DMS153 (cell line): ENCODE data around the gene EIF4G1.

Experiments used
- DNase-seq: peaks from one replicate; lab custom pipeline; 2025; lab: John Stamatoyannopoulos, UW

The EIF4G1 gene

DNA sequence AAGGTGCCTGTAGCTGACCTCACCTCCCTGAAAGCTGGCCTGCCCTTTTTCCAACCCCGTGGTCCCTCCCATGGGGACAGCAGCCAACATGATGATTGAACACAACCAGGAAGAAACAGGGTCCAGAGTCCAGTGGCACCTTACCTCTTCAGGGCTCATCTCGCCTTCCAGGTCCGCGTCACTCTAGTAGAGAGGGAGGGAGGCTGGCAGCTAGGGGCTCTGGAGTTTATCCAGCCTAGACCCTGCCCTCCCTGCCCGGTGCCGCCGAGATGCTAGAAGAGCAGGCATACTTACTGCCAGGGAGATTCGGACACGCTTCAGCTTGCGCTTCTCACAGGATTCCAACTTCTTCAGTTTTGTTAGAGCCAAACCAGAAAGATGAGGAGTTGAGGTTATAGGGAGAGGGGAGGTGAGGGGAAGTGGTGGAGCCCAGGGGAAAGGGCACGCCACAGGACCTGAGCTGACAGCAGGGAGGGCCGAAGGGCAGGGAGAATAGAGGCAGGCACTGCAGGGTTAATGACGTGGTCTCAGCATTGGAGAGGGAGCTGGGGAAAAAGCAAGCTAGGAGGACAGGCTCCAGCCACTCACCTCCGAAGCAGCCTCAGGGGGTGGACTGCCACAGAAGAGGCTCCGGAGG lies 37.9 kb downstream of the EIF4G1 start:
- no peak for DNase-seq

DNA sequence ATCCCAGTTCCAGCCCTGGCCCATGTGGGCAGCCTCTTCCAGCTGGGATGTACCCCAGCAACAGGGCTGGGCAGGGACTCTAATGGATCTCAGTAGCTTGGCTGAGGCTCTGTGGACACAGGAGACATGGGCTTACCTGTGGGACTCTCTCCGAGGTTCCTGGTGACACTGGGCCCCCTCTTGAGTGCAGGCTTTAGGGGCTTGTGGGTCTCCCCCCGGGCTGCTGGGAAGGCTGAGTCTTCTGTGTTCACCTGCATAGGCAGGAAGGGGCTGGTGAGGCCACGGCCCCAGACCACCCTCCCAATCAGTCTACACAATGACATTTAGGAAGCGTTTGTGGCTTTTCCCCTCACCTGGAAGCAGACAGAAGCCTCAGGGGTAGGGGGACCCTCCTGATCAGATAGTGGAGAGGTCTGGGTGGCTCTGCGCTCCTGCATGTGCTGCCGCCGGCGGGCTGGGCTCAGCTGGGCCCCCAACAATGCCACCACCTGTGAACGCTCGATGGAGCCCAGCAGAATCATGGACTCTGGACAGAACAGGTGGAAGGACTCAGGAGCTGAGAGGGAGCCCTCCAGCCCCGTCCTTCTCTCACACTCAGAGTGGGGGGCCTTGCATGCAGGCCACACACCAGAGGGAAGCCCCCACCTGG lies 38.6 kb downstream of the EIF4G1 start:
- DNase-seq: no peak

DNA sequence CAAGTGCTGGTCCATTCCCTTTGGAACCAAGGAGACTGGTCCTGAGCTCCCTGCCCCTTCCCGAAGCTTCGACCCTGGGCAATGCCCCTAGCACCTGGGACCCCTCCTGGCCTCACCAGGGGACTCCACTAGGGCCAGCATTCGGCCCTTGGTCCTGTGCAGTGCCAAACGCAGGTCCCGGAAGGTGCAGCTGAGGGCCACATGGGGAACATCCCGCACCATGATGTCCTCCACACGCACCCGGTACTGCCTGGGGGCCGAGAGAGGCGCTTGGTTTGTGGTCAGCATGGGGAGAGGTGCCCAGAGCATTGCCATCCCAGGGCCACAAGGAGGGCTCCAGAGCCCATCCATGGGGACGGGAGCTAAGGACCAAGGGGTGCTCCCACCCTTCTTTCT lies 39.1 kb downstream of the EIF4G1 start:
- no peak for DNase-seq

DNA sequence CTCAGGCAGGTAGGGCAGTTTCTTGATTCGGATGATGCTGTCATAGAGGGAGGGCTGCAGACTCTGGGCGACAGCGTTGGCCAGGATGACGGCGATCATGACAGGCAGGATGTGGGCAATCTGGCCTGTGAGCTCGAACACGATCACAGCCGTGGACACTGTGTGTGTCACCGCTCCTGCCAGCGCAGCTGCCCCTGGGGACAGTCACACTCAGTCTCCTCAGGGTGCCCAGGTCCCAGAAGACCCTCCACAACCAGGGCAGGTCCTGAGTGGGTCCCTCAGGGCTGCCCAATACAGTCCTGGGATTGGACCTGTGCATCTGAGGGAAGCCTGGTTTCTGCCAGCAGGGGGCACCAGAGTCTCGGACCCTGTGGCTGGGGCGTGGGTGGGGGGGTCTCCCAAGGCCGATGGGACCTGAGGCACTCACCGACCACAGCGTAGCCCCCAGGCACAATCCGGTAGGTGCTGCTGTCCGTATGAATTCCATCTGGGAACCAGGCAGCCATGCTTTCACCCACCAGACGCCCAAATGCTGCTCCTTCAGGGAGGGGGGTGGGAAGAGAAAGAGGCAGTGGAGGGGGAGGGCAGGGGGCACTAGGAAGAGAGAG lies 39.8 kb downstream of the EIF4G1 start:
- DNase-seq: no peak

DNA sequence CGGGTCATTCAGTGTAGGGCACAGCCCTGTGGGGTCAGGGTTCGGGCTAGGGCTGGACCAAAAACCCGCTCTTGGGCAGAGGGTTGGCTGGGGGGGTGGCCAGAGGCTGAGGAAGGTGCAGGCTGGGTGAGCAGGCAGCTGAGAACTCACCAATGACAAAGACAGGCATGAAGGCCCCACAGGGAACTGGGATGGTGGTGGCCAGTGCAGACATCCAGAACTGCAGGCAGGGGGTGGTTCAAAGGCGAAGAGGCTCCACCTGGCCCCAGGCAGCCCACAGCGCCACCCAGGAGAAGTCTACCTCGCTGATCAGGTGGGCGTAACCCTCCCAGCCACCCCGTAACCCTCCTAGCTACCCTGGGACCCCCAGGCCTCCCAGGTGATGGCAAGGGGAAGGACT lies 40.3 kb downstream of the EIF4G1 start:
- DNase-seq: no peak

DNA sequence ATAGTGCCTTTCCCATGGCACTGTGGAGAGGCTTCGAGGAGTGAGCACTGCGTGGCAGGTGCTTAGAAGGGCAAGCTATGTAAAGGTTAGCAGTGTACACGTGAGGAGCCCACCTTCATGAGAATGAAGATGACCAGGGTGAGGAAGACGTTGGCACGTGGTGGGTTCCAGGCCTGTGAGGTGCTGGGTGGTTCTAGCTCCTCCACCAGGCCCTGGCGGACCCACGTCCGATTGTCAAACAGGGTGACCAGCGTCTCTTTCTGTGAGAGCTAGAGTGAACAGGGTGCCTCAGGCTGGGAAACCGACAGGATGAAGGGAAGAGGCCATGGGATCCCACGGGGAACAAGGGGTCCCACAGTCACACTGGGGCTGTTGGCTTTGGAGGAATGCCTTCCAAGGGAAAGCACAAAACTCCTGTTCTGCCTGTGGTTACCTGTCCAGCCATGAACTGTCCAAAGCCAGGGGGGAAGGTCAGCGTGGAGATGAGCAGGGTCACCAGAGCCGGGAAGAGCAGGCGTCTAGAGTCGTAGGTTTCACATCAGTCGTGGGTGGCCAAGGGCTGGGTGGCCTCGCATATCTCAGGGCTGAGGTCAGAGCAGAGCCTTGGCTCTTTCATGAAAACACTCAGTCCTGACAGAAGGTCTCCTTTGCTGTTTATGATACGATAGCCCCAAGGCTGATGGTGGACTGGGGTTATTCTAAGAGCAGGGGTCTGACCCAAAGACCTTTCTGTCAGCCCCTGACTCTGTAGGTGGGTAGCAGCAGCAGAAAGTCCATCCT lies 41.0 kb downstream of the EIF4G1 start:
- DNase-seq: no peak

DNA sequence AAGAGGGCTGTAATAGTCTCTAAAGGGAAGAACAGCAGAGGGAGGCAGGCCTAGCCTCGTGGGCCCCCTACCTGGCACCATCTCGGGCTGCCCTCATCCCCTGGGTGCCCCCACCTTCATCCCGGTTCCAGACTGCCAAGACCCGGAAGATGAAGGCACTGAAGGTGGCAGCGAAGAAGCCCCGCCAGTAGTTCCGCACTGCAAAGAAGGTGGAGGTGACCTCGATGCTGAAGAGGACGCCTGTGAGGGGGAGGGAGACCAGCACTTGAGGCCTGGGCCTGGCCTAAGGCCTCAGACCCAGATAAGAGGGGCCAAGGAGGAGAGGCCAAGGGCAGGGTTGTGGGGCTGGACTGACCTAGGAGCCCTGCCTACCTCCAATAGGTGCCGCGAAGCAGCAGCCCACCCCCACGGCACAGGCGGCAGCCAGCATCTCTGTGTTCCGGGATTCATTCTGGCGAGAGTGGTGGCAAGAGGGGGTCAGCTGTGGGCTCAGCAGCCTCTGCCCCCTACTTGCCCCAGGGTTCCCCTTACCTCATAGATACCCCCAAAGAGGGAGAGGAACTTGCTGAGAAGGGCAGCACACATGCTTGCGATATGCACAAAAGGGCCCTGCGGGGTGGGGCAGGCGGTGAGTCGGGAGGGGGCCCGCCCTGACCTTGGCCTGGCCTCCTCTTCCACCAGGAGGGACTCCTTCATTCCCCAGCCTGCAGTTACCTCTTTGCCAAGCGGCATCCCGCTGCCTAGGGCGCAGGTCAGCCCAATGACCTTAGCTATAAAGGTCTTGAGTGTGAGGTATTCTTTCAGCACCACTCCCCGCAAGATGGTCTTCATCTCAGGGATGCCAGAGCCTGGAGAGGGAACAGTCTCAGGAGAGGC lies 43.1 kb downstream of the EIF4G1 start:
- DNase-seq: no peak

DNA sequence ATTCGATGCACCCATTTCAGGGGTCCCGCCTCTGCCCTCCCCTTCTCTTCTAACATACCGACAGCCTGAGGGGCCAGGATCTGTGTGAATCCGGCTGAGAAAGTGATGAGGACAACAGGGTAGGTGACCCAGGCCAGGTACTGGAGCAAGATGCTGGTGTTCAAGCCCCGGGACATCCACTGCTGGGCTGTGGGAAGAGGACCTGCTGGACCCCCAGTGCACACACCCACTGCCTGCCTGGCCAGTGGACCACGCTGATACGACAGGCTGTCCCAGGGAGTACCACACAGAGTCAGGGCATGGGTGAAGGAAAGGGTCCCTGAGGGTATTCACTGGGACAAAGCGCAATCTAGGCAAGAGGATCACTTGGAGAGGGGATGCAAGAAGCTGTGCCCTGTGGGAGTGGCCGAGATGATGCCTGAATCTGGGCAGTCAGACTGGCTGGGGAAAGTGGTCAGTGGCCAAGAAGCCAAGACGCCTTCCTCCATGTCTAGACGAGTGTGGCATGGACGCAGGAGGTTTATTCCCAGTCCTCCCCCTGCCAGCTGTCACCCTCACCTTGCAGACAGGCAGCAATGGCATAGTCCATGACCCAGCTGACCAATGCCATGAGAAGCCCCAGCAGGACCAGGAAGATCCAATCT lies 43.8 kb downstream of the EIF4G1 start:
- DNase-seq: no peak

DNA sequence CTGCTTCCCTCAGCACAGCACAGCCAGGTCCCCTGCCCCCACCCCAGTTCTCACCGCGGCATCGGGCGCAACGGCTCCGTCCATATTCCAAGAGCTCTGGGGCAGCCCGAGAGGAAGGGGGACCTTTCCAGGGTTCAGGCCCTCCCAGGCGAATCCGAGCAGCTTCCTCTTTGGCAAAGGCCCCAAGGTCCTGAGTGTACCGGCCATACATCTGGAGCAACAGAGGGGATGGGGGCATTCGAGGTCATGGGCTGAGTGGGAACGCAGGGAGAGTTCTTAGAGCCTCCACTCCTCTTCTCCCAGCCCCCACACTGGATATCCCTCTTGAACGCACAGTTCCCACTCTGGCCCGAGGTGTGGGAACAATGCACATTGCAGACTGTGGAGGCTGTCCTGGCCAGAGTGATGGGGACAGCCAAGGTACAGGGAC lies 44.5 kb downstream of the EIF4G1 start:
- no peak for DNase-seq

DNA sequence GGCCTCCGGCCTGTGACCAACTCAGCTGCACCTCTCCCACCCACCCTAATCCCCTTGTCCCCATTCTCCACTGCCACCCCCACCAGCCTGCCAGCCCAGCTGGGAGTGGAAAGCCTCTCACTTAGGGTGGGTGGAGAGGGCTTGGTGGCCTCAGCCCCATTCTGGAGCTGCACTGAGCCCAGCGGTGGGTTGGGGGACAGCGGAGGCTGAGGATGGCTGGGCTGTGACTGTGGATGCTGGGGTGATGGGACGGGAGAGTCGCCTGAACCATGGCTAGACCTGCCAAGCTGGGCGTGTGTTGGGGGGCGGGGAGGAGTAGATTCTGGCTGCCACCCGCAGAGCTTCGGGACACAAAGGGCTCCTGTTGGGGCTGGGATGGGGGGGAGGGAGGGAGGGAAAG lies 45.2 kb downstream of the EIF4G1 start:
- DNase-seq: no peak

DNA sequence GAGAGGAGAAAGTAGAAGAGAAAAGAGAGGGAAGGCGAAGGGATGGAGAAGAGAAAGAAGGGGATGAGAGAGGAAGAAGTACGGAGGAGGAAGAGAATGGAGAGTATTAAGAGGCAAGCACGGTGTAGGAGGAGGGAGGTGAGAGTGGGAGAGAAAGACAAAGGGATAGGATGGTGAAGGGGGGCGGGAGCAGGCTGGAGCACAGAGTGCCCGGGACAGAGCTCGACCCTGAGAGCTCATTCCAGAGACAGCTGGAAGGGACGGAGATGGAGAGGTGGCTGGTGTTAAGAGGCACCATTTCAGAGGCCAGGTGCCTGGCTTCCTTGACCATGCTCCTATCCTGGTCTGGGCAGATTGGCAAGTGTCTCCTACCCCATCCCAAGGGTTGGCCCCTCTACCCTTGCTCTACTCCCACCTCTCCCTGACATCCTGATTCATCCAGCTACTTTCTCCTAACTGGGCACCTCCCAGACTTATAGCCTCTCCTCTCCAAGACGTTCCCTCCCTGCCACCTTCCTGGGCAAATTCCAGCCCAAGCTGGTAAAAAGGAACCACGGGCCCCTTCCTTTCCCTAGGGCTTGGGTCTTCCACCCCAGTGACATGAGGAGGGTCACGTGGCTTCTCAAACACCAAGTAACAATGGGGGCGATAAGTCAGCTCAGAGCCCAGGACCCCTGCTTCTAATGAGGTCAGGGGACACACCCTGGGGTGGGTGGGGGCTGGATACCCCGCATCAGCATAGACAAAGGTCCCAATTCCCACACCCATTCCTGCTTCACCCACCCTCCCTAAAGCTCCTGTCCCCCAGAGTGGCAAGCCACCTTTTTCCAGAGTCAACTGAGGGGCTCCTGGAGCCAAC lies 45.9 kb downstream of the EIF4G1 start:
- DNase-seq: no peak

DNA sequence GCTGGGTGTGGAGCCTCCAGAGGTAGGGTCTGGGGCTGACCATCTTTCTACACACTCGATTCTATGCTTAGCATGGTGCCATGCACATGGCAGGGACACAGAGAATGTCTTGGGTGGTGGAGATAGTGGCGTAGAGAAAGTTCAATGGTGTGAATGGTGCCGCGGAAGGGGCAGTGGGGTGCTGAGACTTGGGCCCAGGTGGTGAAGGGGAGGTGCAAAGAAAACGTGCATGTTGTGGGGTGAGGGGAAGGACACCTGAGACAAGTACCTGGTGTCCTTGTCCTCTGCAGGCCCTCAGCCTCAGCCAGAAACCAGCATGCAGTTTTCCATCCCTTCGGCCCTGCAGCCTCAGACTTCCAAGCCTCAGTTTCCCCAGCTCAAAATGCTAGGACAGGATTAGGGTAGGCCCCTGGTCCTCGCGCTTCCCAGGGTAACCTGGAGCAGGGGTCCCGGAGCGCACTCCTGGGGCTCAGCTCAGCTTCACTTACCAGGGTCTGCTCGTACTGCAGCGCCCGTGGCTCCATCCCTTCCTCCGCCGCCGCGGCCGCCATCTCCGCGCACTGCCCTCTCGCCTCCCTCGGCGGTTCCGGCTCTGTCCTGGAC lies 46.6 kb downstream of the EIF4G1 start:
- no peak for DNase-seq

DNA sequence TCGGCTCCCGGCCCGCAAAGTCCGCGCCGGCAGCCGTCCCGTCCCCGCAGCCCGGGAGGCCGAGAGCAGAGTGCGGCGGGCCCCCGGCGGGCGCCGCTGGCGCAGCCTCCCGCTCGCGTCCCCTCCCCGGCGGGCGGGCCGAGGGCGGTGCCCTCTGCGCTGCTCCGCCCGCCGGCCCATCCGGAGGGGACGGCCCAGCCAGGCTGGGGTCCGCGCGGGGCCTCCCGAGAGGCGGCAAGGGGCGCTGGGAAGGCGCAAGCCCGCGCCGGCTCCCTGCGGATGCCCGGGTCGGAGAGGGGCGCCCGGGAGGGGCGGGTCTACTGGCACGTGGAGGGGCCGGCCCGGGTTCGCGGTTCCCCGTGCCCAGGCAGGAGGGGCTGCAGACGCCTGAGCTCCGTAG lies 47.1 kb downstream of the EIF4G1 start, which contains the start of the genes CLCN2 and POLR2H:
TSS of gene CLCN2 (minus strand) at position 74 of the 400 bp plus-strand sequence. CDS start 126 bp downstream, outside the sequence.
TSS of gene POLR2H (plus strand) at position 179 of the 400 bp plus-strand sequence. CDS start 1,783 bp downstream, outside the sequence.
- DNase-seq: no peak

DNA sequence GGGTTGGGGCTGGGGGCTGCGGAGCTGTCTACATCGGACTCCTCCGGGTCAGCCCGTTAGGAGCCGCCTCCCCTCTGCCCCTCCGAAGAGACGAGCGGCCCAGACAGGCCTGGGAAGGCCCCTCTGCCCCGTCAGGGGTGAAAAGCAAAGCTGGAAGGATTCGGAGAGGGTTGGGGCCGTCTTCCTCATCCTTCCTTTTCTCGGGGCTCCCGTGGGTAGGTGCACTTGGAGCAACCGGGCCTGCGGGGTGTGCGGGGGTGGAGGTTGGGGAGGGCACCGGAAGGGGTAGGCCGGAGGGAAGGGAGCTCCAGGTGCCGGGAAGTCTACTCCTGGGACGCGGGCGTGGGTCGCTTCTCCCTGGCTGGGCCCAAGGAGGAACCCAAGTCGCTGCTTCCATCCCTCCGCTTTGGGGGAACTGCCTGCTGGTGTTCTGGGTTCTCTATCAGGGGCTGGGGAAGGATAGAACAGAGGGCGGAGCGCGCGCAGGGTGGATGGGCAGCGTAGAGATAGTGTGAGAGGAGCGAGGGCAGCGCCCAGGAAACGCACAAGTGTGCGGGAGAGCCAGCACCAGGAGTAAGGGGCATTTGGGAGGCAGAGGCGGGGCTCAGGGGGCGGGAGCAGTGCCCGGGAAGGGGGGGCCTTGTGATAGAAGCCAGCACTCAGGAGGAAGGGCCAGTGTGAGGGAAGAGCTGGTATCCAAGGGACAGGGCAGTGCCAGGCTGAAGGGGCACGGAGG lies 47.7 kb downstream of the EIF4G1 start:
- DNase-seq: peak; percentile 49

DNA sequence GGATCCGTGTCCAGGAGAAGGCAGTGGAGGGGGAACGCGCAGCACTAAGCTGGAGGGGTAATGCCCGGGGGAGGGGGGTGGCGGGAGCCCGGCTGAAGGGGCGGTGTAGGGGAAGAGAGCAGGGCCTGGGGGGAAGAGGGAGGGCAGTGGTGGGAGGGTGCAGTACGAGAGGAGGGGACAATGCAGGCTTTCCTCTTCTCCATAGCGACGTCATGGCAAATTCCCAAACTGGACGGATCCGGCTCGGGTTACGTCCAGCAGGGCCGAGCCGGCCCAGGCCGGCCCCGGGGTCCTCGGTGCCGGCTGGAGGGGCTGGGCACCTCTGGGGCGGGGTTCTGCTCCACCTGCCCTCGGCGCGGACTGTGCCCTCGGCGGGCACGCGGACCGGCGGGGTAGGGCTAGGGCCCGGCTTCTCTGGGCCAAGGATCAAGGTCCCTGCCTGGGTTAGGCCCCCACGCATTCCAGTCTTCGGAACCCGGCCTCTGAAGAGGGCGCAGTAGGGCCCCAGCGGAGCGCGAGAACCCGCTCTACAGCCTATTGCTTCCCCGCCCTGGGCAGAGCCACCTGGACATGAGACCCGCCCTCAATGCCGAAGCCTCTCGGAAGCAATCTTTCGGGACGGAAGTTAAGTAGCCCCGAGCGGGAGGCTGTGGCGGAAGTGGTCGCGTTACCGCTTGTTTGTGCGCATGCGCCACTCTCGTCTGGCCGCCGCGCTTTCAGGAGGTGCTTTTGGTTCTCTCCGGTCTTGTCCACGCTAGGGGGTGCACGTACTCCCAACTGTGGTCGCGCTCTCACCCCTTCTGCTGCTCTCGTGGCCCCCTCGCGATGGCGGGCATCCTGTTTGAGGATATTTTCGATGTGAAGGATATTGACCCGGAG lies 48.5 kb downstream of the EIF4G1 start:
- DNase-seq: peak; percentile 98

DNA sequence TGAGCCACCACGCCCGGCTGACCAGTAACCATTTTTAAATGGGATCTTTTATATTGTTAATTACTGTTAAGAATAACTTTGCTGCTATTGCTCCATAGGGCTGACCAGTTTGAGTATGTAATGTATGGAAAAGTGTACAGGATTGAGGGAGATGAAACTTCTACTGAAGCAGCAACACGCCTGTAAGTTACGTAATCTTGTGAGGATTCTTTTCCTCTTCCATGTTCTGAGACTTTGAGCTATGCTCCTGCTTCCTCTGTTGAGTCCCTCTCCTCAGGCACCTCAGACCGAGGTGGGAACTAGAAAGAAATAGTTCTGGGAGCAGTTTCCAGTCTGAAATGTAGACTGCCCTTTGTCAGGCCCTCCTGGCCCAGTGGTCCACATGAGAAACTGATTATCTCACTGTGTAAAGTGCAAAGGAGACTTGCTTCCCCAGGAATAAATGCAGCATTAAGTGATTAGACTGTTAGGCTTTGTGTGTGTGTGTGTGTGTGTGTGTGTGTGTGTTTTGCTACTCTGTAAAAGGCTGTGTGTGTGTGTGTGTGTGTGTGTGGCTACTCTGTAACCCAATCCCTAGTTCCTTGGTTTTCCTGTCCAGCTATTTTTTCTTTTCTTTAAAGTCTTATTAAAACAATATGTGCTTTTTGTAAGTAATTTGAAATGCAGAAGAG lies 52.3 kb downstream of the EIF4G1 start:
- no peak for DNase-seq

DNA sequence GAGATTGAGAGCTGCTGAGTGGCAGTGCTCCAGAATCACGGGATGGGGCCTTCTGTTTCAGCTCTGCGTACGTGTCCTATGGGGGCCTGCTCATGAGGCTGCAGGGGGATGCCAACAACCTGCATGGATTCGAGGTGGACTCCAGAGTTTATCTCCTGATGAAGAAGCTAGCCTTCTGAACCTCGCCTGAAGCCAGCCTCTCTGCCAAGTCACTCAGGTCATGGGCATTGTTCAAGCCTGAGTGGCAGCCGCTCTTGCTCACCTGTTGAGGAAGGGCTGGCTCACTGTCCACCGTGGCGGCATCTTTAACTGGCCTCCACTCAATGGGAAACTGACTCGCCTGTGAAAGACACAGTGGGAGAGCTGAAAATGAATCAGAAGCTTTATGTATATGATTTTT lies 53.7 kb downstream of the EIF4G1 start:
- DNase-seq: no peak
